Brain microvascular endothelial cell (primary cell): ENCODE measurements around the gene STT3B.

Experiments
- DNase-seq: peaks from one replicate; pipeline ENCODE4 v3.0.0-alpha.2; 2020
- H3K27ac ChIP-seq: fragments of 250-450 bp; sonication (Bioruptor Pico); 2 replicates; pipeline ENCODE4 v1.5.1; 2020; ENCODE audit warnings: mild to moderate bottlenecking, moderate library complexity
- H3K27me3 ChIP-seq: fragments of 250-450 bp; sonication (Bioruptor Pico); replicated peaks from 2 replicates; pipeline ENCODE4 v1.5.1; 2020; ENCODE audit warnings: mild to moderate bottlenecking
- H3K36me3 ChIP-seq: fragments of 250-450 bp; sonication (Bioruptor Pico); replicated peaks from 2 replicates; pipeline ENCODE4 v1.5.1; 2020; ENCODE audit warnings: mild to moderate bottlenecking
- H3K4me3 ChIP-seq: 2 replicates; pipeline ENCODE4 v1.5.1; 2011; ENCODE audit warnings: low read depth, mild to moderate bottlenecking, control low read depth, low read length, moderate library complexity
- in situ Hi-C: cut with HindIII; loops from 2 replicates; pipeline ENCODE4 v1.10.0; 2017; ENCODE audit warnings: low sequenced_read_pairs, low pct_ligation_motif_present
- TF ChIP-seq, protein P1 (sequence below): IDR thresholded peaks from 2 replicates; pipeline ENCODE4 v1.5.1; 2011; ENCODE audit warnings: low read depth, mild to moderate bottlenecking, moderate library complexity, low read length, control low read depth, inconsistent platforms; ENCODE audit errors: missing control alignments

STT3B gene

DNA sequence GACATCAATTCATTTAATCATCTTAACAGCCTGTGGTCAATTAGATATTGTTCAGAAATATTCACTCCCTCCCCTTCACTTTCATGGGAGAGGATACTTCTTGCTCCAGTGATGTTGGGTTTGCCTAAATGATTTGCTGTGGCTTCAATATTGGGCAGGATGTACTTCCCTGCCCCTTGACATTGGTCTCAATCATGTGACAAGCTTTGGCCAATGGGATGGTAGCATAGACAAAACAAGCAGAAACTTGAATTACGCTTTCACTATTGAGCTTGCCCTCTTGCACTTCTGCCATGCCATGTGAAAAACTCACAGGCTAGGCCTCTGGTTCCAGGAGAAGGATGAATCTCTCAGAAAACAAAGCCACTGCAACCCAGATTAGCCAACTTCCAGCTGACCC is 42.2 kb upstream of the STT3B start:
- no peaks in the 10 kb centered on the region for H3K27me3 ChIP-seq
- no peak overlapping the region for H3K27ac ChIP-seq
- H3K4me3 ChIP-seq = no peak overlapping the region
- in situ Hi-C loops = no loop called here
- no peak for DNase-seq
- no peaks in the 10 kb centered on the region for H3K36me3 ChIP-seq
- TF ChIP-seq, protein P1, sequence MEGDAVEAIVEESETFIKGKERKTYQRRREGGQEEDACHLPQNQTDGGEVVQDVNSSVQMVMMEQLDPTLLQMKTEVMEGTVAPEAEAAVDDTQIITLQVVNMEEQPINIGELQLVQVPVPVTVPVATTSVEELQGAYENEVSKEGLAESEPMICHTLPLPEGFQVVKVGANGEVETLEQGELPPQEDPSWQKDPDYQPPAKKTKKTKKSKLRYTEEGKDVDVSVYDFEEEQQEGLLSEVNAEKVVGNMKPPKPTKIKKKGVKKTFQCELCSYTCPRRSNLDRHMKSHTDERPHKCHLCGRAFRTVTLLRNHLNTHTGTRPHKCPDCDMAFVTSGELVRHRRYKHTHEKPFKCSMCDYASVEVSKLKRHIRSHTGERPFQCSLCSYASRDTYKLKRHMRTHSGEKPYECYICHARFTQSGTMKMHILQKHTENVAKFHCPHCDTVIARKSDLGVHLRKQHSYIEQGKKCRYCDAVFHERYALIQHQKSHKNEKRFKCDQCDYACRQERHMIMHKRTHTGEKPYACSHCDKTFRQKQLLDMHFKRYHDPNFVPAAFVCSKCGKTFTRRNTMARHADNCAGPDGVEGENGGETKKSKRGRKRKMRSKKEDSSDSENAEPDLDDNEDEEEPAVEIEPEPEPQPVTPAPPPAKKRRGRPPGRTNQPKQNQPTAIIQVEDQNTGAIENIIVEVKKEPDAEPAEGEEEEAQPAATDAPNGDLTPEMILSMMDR = no peak

DNA sequence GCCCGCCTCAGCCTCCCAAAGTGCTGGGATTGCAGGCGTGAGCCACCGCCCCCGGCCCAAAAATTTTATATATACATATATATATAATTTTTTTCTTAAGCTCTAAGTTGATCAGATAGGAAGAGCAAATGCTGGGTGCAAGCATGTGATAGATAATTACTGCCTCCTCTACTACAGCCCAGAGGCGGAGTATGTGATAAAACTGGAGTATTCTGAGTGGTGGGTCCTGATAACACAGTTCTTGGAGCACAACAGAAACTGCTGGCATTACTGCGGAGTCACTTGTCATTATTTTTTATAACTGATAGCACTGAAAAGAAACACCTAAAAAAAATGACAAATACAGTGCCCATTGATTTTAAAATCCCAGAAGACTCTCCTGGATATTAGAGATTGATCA is 41.1 kb upstream of the STT3B start:
- no peak overlapping the region for H3K27ac ChIP-seq
- H3K4me3 ChIP-seq = no peak overlapping the region
- in situ Hi-C loops = no loop called here
- TF ChIP-seq, protein P1 = no peak
- no peak for DNase-seq
- no peaks in the 10 kb centered on the region for H3K27me3 ChIP-seq
- H3K36me3 ChIP-seq = no peaks in the 10 kb centered on the region

DNA sequence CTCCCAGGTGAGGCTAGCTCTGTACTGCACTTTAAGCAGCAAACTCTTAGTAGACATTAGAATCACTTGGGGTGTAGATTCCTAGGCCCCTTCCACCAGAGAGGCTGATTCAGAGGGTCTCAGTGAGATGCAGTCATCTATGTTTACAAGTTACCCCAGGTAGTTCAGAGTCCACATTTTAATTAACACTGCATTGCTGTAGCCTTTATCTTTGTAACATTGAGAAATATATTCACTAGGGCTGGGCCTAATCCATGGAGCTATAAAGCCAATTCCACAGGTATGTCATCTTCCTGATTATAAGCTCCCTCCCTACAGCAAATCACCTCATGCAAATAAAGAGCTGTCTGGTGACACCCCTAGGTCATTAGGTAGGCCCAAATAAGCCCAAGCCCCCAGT is 39.6 kb upstream of the STT3B start:
- H3K36me3 ChIP-seq = no peaks in the 10 kb centered on the region
- TF ChIP-seq, protein P1 = no peak
- H3K27ac ChIP-seq = no peak overlapping the region
- H3K27me3 ChIP-seq = no peaks in the 10 kb centered on the region
- DNase-seq = no peak
- in situ Hi-C loops = no loop called here
- H3K4me3 ChIP-seq = no peak overlapping the region

DNA sequence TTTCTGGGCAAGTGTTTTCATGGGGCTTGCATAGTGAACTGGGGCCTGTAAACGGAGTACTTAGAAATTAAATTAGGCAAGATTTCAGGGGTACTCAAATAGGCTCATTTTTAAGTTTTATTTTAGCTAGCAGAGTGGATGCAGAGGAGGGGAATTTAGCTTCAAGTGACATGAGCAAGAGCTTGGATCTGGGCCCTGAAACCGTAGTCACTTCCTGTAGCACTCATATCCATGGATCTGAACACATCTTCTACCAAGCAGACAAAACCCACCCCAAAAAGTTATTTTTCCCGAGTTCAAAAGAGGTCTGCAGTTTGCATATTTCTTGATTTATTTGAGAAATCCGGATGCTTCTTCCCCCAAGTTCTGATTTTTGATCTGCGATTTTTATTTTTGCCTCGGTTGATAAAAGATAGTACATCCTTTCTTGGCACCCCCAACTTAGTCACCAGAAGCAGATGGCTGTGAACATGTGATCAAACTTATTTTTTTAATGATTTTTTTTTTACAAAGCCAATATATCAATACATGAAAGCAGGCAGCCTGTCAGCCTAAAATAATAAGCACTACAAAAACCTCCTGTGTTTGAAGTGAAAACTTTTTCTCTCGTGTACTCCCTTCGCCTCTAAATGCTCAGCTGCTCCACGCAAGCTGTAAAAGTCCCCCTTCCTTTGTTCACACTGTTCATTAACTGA is 36.6 kb upstream of the STT3B start:
- Histone ChIP-seq H3K36me3 (no peaks in the 10 kb centered on the region), H3K27ac (no peak overlapping the region), H3K4me3 (no peak overlapping the region), H3K27me3 (peaks cover 7% of the 10 kb centered on the region)
- DNase-seq = peak; percentile 24
- TF ChIP-seq, protein P1 = no peak
- in situ Hi-C loops = no loop called here

DNA sequence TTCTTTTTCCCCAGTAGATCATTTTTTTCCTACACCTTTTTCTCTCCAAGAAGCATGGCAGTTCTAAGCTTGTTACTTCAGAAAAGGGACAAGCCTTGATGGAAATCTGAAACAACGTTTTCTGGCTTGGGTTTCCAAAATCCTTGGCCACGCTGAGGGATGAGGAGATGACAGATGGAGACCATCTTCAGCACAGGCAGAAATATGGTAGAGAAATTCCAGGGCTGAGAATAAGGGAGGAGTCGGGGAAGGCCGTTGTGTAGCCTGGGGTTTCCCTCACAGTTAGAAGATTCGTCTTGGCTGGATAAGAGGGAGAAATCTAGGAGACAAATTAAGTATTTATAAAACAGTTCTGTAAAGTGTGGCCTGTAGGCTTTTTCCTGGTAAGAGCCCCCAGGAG is 33.9 kb upstream of the STT3B start:
- DNase-seq = no peak
- Histone ChIP-seq H3K27me3 (peaks cover 9% of the 10 kb centered on the region), H3K27ac (no peak overlapping the region), H3K4me3 (no peak overlapping the region), H3K36me3 (no peaks in the 10 kb centered on the region)
- TF ChIP-seq, protein P1 = no peak
- in situ Hi-C loops = no loop called here

DNA sequence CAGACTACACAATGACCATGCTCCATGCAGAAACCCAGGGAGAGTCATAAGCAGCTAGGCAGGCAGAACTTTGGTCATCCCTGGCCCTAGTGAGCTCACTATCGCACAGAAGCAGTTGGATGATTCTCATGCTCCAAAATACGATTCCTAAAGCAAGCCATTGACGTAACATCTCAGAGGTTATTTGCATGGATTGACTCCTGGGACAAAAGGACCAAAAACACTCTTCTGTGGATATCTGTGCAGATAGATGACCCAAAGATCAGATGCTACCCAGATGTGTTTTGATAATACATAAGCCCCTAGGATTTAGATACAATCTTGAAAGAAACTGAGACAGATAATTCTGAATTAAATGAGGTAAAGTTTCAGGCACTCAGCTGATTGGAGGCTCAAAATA is 33.4 kb upstream of the STT3B start:
- no peaks in the 10 kb centered on the region for H3K36me3 ChIP-seq
- no peak for DNase-seq
- no peak overlapping the region for H3K27ac ChIP-seq
- peaks cover 9% of the 10 kb centered on the region for H3K27me3 ChIP-seq
- H3K4me3 ChIP-seq = no peak overlapping the region
- TF ChIP-seq, protein P1 = no peak
- in situ Hi-C loops = no loop called here
